ENCODE results near the gene MMAB.

- TF ChIP-seq CTCF (IDR thresholded peaks at IDR 0.05), result no peak
- TF ChIP-seq POLR2A (IDR thresholded peaks at IDR 0.05), result no peak
Measured at GRCh38 chr12:109592195-109592904, 19.0 kb upstream of the MMAB start.

Data from gastroesophageal sphincter (tissue), 3 donors.